AG04450 (cell line): ENCODE results near the gene COLEC11. TPM values are rescaled to one million over a fixed set of nuclear protein-coding genes. Genes with fewer than 3 reads are reported as not detected.
"Not testable (repeated sequence)": the region's sequence is repeated elsewhere in the genome, so short reads cannot be mapped to it uniquely, and the experiment has no call there.

Source experiments
- CTCF ChIA-PET: fragments of 300-600, 350-600 bp; formaldehyde crosslinking; extraction: SDS; loops from one replicate; lab custom pipeline; 2022; ENCODE audit warnings: antibody characterized with exemption, inconsistent platforms; lab: Charles Lee
- POLR2A ChIA-PET: fragments of 350-600 bp; formaldehyde crosslinking; extraction: SDS; loops from one replicate; lab custom pipeline; 2021; ENCODE audit warnings: antibody characterized with exemption, inconsistent platforms; lab: Yijun Ruan, JAX
- DNase-seq: peaks from one replicate; pipeline ENCODE4 v3.0.0-alpha.2; 2011; ENCODE audit warnings: low read depth, low spot score
- H3K27ac ChIP-seq: one replicate; pipeline ENCODE4 v1.5.1; 2012; ENCODE audit warnings: low read depth, low read length, control low read depth
- H3K27me3 ChIP-seq: one replicate; pipeline ENCODE4 v1.6.0; 2012; ENCODE audit warnings: low read length; ENCODE audit not compliant: control insufficient read depth, insufficient read depth
- H3K4me3 ChIP-seq: 2 replicates; pipeline ENCODE4 v1.5.1; 2011; ENCODE audit warnings: mild to moderate bottlenecking, low read depth, low read length, control low read depth
- H3K9me3 ChIP-seq: 2 replicates; pipeline ENCODE4 v1.5.1; 2012; ENCODE audit warnings: low read length; ENCODE audit not compliant: control insufficient read depth, insufficient read depth
- CTCF ChIP-seq: IDR thresholded peaks from 2 replicates; pipeline ENCODE4 v1.5.1; 2011; ENCODE audit warnings: low read depth, low read length, control low read depth, inconsistent platforms
- polyA plus RNA-seq: library from polyadenylated mRNA; depleted of rRNA; stranded (reverse); fragments of >200 nt; gene quantifications from 2 replicates; pipeline ENCODE4 v1.2.3, GENCODE V29; 2011

Gene COLEC11
- polyA plus RNA-seq, 1 experiment = 0.68 TPM

GRCh38 chr2:3611589-3611988 lies 16.7 kb downstream of the COLEC11 start:
- Histone ChIP-seq H3K27ac (no peak overlapping the region), H3K27me3 (peaks cover 13% of the 10 kb centered on the region), H3K4me3 (no peak overlapping the region), H3K9me3 (peaks cover 21% of the 10 kb centered on the region)
- ChIA-PET CTCF (no interaction called here), POLR2A (no interaction called here)
- TF ChIP-seq CTCF = no peak
- no peak for DNase-seq

- TF ChIP-seq CTCF = no peak
- Histone ChIP-seq H3K4me3 (no peak overlapping the region), H3K27me3 (peaks cover 13% of the 10 kb centered on the region), H3K27ac (no peak overlapping the region), H3K9me3 (peaks cover 22% of the 10 kb centered on the region)
- ChIA-PET POLR2A (interaction anchor here (0.6 kb wide), 1 partner anchor 52 kb away, joined by 4 read pairs; no protein-coding TSS in a partner anchor), CTCF (no interaction called here)
- DNase-seq = no peak
These were observed 18.0 kb downstream of the COLEC11 start for GRCh38 chr2:3612639-3613523.

GRCh38 chr2:3613524-3613905 lies 18.6 kb downstream of the COLEC11 start:
- TF ChIP-seq CTCF = no peak
- Histone ChIP-seq H3K9me3 (peaks cover 22% of the 10 kb centered on the region), H3K4me3 (no peak overlapping the region), H3K27ac (no peak overlapping the region), H3K27me3 (peaks cover 15% of the 10 kb centered on the region)
- ChIA-PET POLR2A (no interaction called here), CTCF (no interaction called here)
- no peak for DNase-seq

- CTCF ChIA-PET, H3K4me3 ChIP-seq, H3K27ac ChIP-seq, DNase-seq, POLR2A ChIA-PET: not testable (repeated sequence)
- Histone ChIP-seq H3K9me3 (peaks cover 22% of the 10 kb centered on the region), H3K27me3 (peaks cover 12% of the 10 kb centered on the region)
These were observed 19.8 kb downstream of the COLEC11 start for GRCh38 chr2:3614743-3615142.

- H3K4me3 ChIP-seq, CTCF ChIA-PET, H3K27me3 ChIP-seq, POLR2A ChIA-PET, H3K27ac ChIP-seq, DNase-seq: not testable (repeated sequence)
- H3K9me3 ChIP-seq = peaks cover 22% of the 10 kb centered on the region
These were observed 20.8 kb downstream of the COLEC11 start for GRCh38 chr2:3615541-3616200.

GRCh38 chr2:3616435-3617197 lies 21.7 kb downstream of the COLEC11 start:
- POLR2A ChIA-PET, H3K4me3 ChIP-seq, H3K27ac ChIP-seq, CTCF ChIA-PET, DNase-seq, H3K27me3 ChIP-seq: not testable (repeated sequence)
- H3K9me3 ChIP-seq = peaks cover 22% of the 10 kb centered on the region
